ENCODE measurements around the gene MTX3. TPM values are rescaled to one million over a fixed set of nuclear protein-coding genes. Genes with fewer than 3 reads are reported as not detected.

MTX3 gene
- total RNA-seq, 2 donors from 2014 or later: 7.9 to 8.4 TPM

DNA sequence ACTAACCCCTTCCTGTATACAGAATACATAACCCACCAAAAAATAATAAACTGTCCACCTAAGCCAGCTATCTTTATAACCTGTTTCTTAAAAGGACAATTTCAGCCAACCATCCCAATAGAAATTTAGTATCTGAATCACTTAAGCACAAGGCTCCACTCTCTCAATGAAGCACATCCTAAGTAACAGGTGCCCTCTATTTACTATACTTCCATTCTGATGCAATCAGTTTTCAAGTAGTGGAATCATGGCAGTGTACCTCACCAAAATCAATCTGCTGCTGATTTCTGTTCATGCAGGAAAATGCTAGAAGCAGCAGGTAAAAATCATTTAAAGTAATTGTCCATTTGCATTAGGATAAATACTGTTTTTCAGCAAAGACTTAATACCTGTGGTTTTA lies 4.8 kb downstream of the MTX3 start:
- no peak for ATAC-seq
- no peak for DNase-seq
- intact Hi-C loops (cut with DNase I, micrococcal nuclease): no loop called here

DNA sequence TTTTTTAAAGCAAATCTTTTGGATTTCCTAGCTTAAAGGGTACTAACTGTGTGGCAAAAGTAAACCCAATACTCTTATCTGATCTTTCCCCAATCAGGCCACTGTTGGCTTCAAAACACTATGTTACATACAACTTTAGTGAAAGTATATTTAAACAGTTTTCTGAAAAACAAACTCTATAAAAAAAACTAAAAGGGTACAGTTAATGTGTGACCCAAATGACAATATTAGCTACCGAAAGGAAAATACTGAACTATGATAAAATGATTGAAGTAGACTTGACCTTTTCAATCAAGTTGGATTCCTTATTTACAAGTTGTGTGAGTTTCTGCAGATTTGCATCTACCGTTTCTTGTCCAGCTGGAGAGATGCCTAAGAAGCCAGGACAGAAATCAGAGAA lies 5.8 kb downstream of the MTX3 start:
- DNase-seq: no peak
- intact Hi-C loops (cut with DNase I, micrococcal nuclease): no loop called here
- ATAC-seq: no peak

DNA sequence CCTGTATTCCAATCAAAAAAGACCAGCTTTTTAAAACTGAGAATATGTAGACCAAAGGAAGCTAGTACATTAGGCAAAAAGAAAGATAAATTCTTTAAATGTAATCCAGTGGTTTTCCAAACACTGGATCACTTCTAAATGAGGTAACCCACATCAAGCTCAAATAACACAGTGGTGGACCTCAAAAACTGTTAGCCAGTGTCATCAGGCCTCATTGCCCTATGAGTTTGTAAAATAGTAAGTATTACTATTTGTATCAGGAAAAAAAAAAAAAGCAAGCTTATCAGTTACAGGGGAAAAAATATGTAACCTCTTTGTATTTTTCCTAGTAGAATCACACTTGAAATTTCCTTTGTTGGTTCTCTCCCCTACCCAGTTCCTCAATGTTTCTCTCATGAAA lies 6.7 kb downstream of the MTX3 start:
- intact Hi-C loops (cut with DNase I, micrococcal nuclease): no loop called here
- no peak for ATAC-seq
- DNase-seq: no peak

DNA sequence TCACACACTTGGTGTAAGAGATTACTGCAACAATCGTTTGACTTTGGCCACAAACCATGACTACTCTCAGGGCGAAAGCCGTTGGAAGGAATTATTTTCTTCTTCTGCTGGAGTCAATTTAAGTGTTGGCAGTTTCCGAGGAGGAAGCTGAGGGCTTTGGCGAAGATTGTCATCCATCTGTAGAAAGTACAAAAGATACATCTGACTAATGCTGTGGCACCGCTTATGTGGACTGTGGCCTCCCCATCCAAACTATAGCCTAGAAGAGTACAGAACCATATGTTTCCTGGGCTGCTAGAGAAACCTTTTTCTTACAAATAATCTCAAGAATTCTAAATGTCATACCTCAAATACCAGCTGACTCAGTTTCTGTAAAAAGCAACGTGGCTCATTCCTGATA lies 7.4 kb downstream of the MTX3 start:
- intact Hi-C loops (cut with DNase I, micrococcal nuclease): no loop called here
- ATAC-seq: no peak
- DNase-seq: no peak

DNA sequence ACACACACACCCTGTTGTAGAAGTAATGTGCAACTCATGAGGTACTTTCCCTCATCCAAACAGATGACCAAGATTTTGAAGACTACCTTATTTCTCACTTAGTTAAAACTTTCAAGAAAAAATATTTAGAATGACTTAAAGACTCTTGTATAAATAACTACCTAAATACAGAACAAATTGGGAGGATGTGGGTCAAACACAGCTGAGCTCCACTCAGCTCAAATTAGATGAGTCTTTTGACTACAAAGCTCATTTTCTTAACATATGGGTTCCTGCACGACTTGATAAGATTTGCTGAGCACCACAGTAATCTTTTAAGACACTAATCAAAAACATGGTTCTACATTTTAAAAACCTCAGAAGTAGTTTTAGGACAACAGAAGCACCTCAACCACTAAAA lies 8.9 kb downstream of the MTX3 start:
- DNase-seq (no peak), ATAC-seq (no peak)
- intact Hi-C loops (cut with DNase I, micrococcal nuclease): no loop called here

GRCh38 chr5:79976759-79977515 lies 14.1 kb downstream of the MTX3 start:
- DNase-seq (no peak), ATAC-seq (no peak)
- intact Hi-C loops (cut with DNase I, micrococcal nuclease): no loop called here

GRCh38 chr5:79975422-79975821 lies 15.6 kb downstream of the MTX3 start:
- DNase-seq (no peak), ATAC-seq (no peak)
- intact Hi-C loops (cut with DNase I, micrococcal nuclease): no loop called here

DNA sequence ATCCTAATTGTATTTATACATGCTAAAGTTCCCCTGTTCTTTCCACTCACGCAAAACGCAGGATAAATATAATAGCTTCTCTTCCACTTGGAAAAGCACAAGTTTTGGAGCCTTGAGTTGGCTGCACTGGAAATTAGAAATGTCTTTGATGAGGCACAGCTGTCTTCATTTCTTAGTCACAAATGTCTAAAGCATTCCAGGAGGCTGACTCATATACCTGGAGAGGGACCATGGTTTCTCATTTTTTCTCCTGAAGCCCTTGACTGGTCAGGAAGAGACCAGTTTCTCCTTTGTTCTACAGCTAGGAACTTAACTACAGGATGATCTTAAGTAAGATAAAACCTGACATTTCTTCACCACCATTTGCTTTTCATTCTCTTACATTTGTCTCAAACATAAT lies 16.2 kb downstream of the MTX3 start:
- ATAC-seq (no peak), DNase-seq (no peak)
- intact Hi-C loops (cut with DNase I, micrococcal nuclease): no loop called here

DNA sequence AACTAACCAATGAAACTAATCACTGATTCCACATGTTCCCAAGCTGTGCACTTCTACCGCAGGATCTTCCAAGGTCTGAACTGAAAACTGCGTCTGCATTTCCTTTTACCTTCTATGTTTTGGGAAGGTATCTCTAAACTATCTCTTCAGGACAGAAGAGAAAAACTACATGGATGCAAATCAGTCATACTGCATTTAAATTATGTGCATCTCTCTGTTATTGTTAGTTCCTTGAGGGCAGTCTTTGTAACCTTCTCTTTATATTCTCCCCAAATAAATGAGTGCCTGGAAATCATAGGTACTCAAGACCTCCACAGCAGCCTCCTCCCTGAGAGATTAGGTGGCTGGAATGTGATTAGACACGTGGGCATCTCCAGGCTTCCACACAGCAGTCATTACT lies 17.1 kb downstream of the MTX3 start:
- intact Hi-C loops (cut with DNase I, micrococcal nuclease): no loop called here
- DNase-seq: no peak
- no peak for ATAC-seq

- DNase-seq: no peak
- intact Hi-C loops (cut with DNase I, micrococcal nuclease): no loop called here
- no peak for ATAC-seq
These were observed 17.6 kb downstream of the MTX3 start for GRCh38 chr5:79973511-79973910.

DNA sequence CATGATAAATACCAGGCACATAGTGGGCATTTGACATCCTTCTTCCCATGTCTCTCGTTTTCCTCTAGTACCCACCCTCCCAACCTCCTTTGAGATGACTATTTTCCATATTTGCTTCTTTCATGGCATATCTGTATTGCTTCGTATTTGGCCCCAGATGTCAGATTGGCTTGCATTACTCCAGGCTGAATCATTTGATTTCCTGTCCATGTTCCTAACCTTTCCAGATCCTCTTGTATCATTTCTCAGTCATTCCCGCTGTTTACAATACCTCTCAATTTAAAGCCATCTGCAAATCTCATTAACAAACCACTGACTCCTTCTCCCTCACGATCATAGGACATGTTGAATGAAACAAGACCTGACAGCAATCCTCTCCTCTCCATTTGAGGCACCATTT lies 19.9 kb downstream of the MTX3 start:
- intact Hi-C loops (cut with DNase I, micrococcal nuclease): no loop called here
- ATAC-seq: no peak
- DNase-seq: no peak

- intact Hi-C loops (cut with DNase I, micrococcal nuclease): no loop called here
- DNase-seq (no peak), ATAC-seq (no peak)
These were observed 24.6 kb downstream of the MTX3 start for GRCh38 chr5:79966448-79966847.

DNA sequence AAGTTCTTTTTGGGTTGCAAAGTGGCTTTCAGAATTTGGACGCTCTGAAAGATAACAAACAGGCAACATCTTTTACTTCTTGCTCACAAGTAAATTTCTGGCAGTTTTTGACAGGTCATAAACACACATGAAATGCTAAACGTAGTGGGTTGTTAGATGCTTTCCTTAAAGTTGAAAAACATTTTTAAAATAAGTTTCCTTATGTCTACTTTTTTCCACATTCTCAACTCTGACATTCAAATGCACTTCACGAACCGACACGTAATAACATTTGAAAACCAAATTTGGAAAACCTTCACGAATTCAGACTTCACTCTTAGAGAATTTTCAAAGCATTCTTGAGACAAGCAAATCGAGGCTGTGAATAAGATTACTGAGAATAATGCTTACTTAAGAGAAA lies 26.9 kb downstream of the MTX3 start:
- no peak for DNase-seq
- intact Hi-C loops (cut with DNase I, micrococcal nuclease): no loop called here
- no peak for ATAC-seq

DNA sequence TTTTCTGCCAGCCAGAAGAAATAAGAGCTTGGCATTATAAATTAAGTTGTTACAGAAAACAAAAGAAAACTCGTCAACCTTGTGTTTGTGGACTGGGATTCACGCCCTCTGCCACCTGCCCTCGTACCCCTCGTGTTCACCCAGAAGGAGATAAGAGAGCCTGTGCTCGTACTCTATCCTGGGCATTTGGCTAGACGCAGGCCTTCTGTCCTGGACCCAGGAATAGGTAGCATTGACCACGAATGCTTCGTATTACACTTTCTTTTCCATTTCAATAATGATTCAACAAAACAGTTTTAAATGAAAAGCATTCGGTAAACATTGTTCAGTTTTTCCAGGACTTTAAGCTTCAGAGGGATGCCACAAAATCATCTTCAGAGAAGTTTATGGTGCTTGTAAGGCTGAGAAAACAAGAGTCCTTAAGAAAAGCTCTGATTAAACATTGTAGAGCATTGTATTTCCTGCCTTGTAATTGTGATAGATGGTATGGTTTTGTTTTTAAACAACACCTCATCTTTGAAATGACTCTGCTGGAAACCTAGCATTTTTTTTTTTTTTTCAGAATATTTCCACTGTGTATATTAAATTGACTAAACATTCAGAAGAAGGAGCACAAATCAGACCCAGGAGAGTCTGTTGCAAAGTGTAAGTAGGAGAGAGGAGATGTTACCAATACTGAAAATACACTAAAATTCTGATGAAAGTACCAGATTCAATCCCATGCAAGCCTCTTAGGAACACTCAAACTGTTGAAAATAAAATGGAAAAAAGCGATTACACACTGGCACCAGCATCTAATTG lies 27.6 kb downstream of the MTX3 start:
- intact Hi-C loops (cut with DNase I, micrococcal nuclease): no loop called here
- ATAC-seq: no peak
- no peak for DNase-seq

DNA sequence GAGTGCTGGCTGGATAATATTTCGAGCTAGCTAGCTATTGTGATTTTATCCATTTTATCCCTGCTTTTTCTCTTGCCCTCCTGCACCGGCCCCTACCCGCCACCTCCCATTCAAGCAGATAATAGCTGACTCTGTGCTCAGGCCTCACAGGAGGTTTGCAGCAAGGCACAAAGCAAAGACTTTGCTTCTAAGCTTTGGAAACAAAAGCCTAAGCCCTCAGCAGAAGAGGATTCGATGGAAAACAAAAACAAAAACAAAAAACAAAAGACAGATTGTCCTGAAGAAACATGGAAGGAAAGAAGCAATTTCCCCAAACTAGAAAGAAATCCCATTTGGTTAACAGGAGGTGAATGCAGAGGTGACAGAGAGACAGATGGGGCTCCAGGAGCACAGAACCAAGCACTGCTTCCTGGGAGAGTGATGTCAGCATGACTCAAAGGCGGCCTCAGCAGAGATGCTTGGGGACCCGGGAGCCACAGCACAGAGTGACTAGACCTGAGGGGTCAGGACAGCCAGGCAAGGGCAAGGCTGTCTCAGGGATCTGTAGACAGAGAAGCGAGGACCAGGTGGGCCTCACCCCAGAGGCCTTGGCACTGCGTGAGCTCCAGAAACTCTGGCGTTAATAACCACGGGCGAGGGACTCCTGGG lies 28.4 kb downstream of the MTX3 start:
- intact Hi-C loops (cut with DNase I, micrococcal nuclease): no loop called here
- no peak for DNase-seq
- ATAC-seq: no peak

- intact Hi-C loops (cut with DNase I, micrococcal nuclease): no loop called here
- ATAC-seq (no peak), DNase-seq (no peak)
These were observed 29.1 kb downstream of the MTX3 start for GRCh38 chr5:79961716-79962574.

DNA sequence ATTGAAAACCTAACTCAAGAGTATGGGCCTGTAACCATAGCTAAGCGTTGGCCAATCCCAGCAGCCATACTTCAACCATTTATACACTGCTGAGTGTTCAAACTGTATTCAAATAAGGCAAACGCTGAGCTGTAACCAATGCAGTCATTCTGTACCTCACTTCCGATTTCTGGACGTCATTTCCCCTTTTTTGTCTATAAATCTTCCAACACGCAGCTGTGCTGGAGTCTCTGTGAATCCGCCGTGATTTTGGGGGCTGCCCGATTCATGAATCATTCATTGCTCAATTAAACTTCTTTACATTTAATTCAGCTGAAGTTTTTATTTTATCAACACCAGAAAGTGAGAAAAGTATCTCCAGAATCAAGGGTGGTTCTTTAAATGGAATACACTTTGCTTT lies 31.7 kb downstream of the MTX3 start:
- no peak for ATAC-seq
- no peak for DNase-seq
- intact Hi-C loops (cut with DNase I, micrococcal nuclease): no loop called here

DNA sequence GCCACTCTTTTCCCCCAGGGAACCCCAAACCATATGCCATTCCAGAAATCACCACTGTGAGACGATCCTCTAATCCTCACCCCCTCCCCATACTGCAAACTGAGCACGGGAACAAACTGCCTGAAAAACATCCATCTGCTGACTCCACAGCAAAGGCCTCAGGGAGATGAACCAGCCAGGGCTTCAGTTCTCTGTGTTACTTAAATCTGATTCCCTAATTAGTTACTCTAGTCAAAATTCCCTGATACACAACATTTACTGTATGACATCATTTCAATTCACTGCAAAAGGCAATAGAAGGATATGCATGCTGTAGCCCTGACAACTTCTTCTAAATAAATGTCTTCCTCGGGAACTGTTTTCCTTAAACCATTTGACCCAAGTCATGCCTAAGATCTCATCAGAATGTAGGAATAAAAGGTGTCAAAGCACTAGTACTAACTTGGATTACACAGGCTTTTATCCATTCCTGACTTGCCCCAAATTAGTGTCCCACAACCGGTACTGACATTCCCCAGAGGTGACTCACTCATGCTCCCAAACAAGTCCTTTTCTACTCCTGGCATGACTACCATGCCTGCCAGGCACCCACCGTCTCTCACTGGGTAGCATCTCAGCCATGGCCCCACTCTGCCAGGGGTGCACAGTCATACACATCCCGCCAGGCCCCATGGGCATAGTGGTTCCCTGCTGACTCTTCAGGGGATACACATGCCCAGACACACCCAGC lies 35.0 kb downstream of the MTX3 start:
- no peak for ATAC-seq
- DNase-seq: no peak
- intact Hi-C loops (cut with DNase I, micrococcal nuclease): no loop called here

All from left colon (tissue), 2 donors.